ENCODE results near the gene NPHP4. TPM values are rescaled to one million over a fixed set of nuclear protein-coding genes. Genes with fewer than 3 reads are reported as not detected.

The NPHP4 gene
- polyA plus RNA-seq, 1 of the 3 experiments (the other 2 are of a cell fraction), result 7.0 TPM

DNA sequence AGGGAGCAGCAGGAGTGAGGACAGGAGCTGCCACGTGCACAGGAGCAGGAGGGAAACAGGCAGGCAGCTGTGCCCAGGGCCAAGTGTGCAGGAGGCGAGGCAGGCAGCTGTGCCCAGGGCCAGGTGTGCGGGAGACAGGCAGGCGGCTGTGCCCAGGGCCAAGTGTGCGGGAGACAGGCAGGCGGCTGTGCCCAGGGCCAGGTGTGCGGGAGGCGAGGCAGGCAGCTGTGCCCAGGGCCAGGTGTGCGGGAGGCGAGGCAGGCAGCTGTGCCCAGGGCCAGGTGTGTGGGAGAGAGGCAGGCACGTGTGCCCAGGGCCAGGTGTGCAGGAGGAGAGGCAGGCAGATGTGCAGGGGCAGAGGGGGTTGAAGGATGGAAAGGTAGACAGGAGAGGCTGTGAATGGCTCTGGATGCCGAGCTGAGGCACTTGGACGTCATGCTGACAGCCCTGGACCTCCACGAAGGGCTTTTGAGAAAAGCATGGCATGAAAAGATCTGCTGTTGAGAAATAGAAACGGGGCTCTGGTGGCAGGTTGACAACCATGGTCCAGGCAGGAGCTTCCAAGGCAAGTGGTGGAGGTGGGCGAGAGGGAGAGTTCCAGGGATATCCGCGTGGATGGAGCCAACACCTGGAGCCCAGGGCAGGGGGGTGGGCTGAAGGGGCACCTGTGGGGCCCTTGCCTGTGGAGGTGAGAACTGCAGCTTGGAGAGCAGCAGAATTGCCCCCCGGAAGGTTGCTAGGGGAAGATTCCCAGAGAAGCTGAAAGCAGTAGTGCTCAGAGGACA, 19.1 kb upstream of the NPHP4 start:
- no peaks in the 10 kb centered on the region for H4K20me1 ChIP-seq (ENCODE audit: insufficient read depth)
- no peaks in the 10 kb centered on the region for H3K9me3 ChIP-seq
- H3K4me2 ChIP-seq, result no peak overlapping the region
- H3K27me3 ChIP-seq (ENCODE audit: insufficient read depth), result no peaks in the 10 kb centered on the region
- ChIA-PET POLR2A (interaction anchor here (0.6 kb wide), 1 partner anchor 64 kb away, joined by 4 read pairs; no protein-coding TSS in a partner anchor), CTCF (interaction anchor here (1.2 to 1.8 kb wide), 4 partner anchors 10 to 88 kb away, joined by 3 to 6 read pairs (median 4); no protein-coding TSS in a partner anchor)
- WGBS (ENCODE audit: low lambda C conversion rate), result 85% methylated on average over 19 of the region's 19 CpGs
- DNase-seq, result no peak
- no peak overlapping the region for H3K27ac ChIP-seq (ENCODE audit: low read depth in 2 of 2, low read length in 1 of 2)
- H3K9ac ChIP-seq, result no peak overlapping the region
- H3K36me3 ChIP-seq (replicated peaks in 1 of 2; ENCODE audit: control insufficient read depth in 1 of 2, insufficient read depth in 2 of 2, low read length in 1 of 2), result no peaks in the 10 kb centered on the region
- no peaks in the 10 kb centered on the region for H3F3A ChIP-seq (replicated peaks; ENCODE audit: insufficient read depth)
- TF ChIP-seq YY1 (IDR thresholded peaks at IDR 0.05; ENCODE audit: low read depth) (no peak), JUND (IDR thresholded peaks at IDR 0.05) (no peak), RFX5 (IDR thresholded peaks at IDR 0.05; ENCODE audit: low read length) (no peak), FOXJ3 (CRISPR knock-in tag; IDR thresholded peaks at IDR 0.05) (no peak), FOSL2 (IDR thresholded peaks at IDR 0.05; ENCODE audit: borderline replicate concordance, low read depth) (no peak), GABPA (IDR thresholded peaks at IDR 0.05; ENCODE audit: low read depth) (no peak), TEAD4 (IDR thresholded peaks at IDR 0.05; ENCODE audit: borderline replicate concordance, insufficient read depth) (no peak), MXI1 (IDR thresholded peaks at IDR 0.05; ENCODE audit: low read depth, low read length) (no peak), MEF2A (IDR thresholded peaks at IDR 0.05; ENCODE audit: borderline replicate concordance, low read depth) (no peak), TCF12 (IDR thresholded peaks at IDR 0.05) (no peak), RCOR1 (IDR thresholded peaks at IDR 0.05; ENCODE audit: low read length) (no peak), RXRA (IDR thresholded peaks at IDR 0.05; ENCODE audit: borderline replicate concordance, low read depth) (no peak), POLR2AphosphoS5 (IDR thresholded peaks at IDR 0.05; ENCODE audit: low read depth, low read length) (no peak), SIN3A (IDR thresholded peaks at IDR 0.05; ENCODE audit: borderline replicate concordance, low read depth, low read length) (no peak), TAF1 (IDR thresholded peaks at IDR 0.05; ENCODE audit: borderline replicate concordance, low read depth, low read length) (no peak), GATA2 (CRISPR knock-in tag; IDR thresholded peaks at IDR 0.05) (no peak)
- TF ChIP-seq, protein P1, sequence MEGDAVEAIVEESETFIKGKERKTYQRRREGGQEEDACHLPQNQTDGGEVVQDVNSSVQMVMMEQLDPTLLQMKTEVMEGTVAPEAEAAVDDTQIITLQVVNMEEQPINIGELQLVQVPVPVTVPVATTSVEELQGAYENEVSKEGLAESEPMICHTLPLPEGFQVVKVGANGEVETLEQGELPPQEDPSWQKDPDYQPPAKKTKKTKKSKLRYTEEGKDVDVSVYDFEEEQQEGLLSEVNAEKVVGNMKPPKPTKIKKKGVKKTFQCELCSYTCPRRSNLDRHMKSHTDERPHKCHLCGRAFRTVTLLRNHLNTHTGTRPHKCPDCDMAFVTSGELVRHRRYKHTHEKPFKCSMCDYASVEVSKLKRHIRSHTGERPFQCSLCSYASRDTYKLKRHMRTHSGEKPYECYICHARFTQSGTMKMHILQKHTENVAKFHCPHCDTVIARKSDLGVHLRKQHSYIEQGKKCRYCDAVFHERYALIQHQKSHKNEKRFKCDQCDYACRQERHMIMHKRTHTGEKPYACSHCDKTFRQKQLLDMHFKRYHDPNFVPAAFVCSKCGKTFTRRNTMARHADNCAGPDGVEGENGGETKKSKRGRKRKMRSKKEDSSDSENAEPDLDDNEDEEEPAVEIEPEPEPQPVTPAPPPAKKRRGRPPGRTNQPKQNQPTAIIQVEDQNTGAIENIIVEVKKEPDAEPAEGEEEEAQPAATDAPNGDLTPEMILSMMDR (IDR thresholded peaks at IDR 0.05), result no peak
- TF ChIP-seq, protein P2, sequence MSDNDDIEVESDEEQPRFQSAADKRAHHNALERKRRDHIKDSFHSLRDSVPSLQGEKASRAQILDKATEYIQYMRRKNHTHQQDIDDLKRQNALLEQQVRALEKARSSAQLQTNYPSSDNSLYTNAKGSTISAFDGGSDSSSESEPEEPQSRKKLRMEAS (IDR thresholded peaks at IDR 0.05; ENCODE audit: low read depth), result no peak
- TF ChIP-seq, protein P3, sequence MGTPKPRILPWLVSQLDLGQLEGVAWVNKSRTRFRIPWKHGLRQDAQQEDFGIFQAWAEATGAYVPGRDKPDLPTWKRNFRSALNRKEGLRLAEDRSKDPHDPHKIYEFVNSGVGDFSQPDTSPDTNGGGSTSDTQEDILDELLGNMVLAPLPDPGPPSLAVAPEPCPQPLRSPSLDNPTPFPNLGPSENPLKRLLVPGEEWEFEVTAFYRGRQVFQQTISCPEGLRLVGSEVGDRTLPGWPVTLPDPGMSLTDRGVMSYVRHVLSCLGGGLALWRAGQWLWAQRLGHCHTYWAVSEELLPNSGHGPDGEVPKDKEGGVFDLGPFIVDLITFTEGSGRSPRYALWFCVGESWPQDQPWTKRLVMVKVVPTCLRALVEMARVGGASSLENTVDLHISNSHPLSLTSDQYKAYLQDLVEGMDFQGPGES (IDR thresholded peaks at IDR 0.05; ENCODE audit: low read depth, low read length), result no peak
- TF ChIP-seq, protein P4, sequence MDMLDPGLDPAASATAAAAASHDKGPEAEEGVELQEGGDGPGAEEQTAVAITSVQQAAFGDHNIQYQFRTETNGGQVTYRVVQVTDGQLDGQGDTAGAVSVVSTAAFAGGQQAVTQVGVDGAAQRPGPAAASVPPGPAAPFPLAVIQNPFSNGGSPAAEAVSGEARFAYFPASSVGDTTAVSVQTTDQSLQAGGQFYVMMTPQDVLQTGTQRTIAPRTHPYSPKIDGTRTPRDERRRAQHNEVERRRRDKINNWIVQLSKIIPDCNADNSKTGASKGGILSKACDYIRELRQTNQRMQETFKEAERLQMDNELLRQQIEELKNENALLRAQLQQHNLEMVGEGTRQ (IDR thresholded peaks at IDR 0.05; ENCODE audit: borderline replicate concordance, low read depth, low read length), result no peak
- no peaks in the 10 kb centered on the region for H3K4me1 ChIP-seq (ENCODE audit: control insufficient read depth in 1 of 2, insufficient read depth in 2 of 2, low read depth in 1 of 2, low read length in 1 of 2)
- no peaks in the 10 kb centered on the region for H3K79me2 ChIP-seq (ENCODE audit: insufficient read depth)
- H3K9me2 ChIP-seq, result no peaks in the 10 kb centered on the region
- H2AFZ ChIP-seq (ENCODE audit: low read depth), result no peak overlapping the region
- H3K4me3 ChIP-seq (ENCODE audit: low read depth in 2 of 2, low read length in 1 of 2), result no peak overlapping the region
